HL-60 (cell line): ENCODE measurements around the gene HEPACAM.

Experiments
- CTCF ChIP-seq: IDR thresholded peaks from one replicate; pipeline ENCODE4 v1.5.1; 2011; ENCODE audit warnings: low read length, control low read depth, inconsistent platforms; ENCODE audit not compliant: insufficient read depth
- POLR2AphosphoS5 ChIP-seq: IDR thresholded peaks from 2 replicates; pipeline ENCODE4 v1.6.1; 2012; ENCODE audit warnings: low read depth
- TF ChIP-seq, protein P1 (sequence below): IDR thresholded peaks from 2 replicates; pipeline ENCODE4 v1.6.1; 2012; ENCODE audit warnings: low read depth; ENCODE audit not compliant: insufficient replicate concordance

DNA sequence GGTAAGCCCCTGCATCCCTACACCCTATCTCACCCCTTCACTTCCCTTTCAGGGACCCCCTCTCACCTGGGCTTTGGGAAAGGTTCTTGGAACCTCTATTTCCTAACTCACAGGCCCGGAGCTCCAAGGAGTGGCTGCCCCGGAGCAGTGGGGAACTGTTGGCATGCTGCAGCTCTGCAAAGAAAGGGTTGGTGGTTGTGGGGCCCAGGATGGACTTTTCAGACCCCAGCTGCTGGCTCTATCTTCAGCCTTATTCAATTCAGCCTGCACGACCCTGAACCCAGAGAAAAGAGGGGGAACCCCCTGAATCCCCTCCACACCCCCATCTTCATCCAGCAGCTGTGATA, 48.2 kb downstream of the HEPACAM start:
- TF ChIP-seq CTCF (no peak), POLR2AphosphoS5 (no peak)
- TF ChIP-seq, protein P1, sequence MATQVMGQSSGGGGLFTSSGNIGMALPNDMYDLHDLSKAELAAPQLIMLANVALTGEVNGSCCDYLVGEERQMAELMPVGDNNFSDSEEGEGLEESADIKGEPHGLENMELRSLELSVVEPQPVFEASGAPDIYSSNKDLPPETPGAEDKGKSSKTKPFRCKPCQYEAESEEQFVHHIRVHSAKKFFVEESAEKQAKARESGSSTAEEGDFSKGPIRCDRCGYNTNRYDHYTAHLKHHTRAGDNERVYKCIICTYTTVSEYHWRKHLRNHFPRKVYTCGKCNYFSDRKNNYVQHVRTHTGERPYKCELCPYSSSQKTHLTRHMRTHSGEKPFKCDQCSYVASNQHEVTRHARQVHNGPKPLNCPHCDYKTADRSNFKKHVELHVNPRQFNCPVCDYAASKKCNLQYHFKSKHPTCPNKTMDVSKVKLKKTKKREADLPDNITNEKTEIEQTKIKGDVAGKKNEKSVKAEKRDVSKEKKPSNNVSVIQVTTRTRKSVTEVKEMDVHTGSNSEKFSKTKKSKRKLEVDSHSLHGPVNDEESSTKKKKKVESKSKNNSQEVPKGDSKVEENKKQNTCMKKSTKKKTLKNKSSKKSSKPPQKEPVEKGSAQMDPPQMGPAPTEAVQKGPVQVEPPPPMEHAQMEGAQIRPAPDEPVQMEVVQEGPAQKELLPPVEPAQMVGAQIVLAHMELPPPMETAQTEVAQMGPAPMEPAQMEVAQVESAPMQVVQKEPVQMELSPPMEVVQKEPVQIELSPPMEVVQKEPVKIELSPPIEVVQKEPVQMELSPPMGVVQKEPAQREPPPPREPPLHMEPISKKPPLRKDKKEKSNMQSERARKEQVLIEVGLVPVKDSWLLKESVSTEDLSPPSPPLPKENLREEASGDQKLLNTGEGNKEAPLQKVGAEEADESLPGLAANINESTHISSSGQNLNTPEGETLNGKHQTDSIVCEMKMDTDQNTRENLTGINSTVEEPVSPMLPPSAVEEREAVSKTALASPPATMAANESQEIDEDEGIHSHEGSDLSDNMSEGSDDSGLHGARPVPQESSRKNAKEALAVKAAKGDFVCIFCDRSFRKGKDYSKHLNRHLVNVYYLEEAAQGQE, result no peak
